HTERT RPE-1 (cell line): ENCODE results near the gene TULP1.

Experiments
- in situ Hi-C: fragments of 300-500 bp; cut with MboI; formaldehyde crosslinking; loops from 4 replicates; pipeline ENCODE4 v1.14.3; 2020; ENCODE audit warnings: low sequenced_read_pairs

The TULP1 gene

DNA sequence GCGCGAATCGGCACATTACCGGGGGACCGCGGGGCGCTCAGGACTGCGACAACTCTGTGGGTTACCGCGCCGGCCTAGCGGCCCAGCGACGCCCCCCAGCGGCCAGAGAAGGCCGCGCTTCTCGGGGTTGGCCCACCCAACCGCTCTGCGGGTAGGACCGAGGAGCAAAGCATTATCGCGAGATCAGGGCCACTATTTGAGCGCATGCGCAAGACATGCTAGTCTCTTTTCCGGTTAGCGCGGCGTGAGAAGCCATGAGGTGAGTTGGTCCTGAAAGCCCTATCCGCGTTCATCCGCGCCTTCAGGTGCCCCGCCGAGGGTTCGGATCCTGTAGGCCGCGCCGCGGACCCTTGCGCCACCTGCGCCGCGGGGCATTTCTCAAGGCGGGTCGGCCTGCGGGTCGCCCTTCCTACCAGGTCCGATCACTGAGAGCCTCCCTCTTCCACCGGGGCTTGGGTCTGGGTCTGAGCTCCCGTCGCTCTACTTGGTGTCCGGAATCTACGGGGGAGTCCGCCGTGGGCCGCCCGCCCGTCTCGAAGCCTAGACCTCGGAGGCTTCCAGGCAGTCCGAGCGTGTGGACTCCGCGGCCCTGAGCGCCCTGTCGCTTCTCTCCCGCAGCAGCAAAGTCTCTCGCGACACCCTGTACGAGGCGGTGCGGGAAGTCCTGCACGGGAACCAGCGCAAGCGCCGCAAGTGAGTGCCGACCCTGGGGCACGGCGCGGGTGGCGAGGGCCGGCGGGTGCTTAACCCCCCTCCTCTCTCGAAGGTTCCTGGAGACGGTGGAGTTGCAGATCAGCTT lies 44.3 kb downstream of the TULP1 start, which contains the start of gene RPL10A:
RPL10A (plus strand) TSS at position 221 of the 799 bp plus-strand sequence; CDS start at position 255, 34 bp downstream.
- in situ Hi-C loops = no loop called here

DNA sequence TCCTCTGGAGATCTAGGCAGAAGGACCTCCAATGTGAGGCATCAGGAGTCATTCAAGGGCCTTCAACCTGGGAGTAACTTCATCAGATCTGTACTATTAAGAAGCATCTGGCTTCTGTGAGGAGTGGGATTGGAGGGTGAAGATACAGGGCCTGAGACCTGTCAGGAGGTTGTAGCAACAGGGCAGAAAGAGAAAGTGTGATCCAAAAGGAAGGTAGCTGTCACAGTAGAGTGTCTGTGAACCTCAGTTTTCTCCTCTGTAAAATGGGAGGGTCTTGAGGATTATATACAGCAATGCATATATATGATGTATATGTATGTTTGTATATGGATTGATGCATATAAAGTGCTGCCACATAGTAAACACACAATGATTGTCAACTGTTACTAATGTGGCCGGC lies 47.0 kb downstream of the TULP1 start:
- in situ Hi-C loops = no loop called here

DNA sequence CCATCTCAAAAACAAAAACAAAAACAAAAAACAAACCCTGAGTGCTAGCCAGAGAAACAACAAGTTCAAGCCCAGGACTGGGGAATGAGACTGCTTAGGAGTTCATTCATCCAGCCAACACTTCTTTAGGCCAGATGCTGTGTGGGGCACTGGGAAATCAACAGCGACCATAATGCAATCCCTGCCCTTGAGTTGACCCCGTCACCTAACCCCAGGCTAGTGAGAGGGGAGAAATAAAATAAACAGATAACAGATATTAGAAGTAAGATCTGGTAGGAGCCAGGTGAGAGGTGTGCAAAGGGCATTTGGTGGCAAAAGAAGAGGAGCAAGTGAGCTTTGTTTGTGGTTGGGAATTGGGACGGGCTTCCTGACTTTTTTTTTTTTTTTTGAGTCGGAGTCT lies 49.4 kb downstream of the TULP1 start:
- in situ Hi-C loops = no loop called here

DNA sequence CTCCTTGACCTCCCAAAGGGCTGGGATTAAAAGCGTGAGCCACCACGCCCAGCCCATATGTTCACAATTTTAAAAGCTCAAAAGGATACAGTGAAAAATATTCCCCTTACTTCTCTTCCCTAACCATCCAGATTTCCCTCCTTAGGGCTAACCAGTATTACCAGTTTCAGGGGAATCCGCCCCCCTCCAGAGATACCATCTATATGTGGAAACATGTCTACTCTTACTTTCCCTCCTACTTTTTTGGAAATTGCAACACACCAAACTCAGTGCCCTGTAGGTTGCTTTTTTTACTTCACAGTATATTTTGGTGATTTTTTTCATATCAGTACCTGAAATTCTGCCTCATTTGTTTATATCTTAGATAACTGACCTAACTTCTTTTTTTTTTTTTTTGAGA lies 51.4 kb downstream of the TULP1 start:
- in situ Hi-C loops = no loop called here

GRCh38 chr6:35457907-35458306 lies 54.8 kb downstream of the TULP1 start:
- in situ Hi-C loops = no loop called here

- in situ Hi-C loops = no loop called here
These were observed 58.1 kb downstream of the TULP1 start for GRCh38 chr6:35454391-35455110.

GRCh38 chr6:35453236-35453635 lies 59.5 kb downstream of the TULP1 start:
- in situ Hi-C loops = no loop called here

DNA sequence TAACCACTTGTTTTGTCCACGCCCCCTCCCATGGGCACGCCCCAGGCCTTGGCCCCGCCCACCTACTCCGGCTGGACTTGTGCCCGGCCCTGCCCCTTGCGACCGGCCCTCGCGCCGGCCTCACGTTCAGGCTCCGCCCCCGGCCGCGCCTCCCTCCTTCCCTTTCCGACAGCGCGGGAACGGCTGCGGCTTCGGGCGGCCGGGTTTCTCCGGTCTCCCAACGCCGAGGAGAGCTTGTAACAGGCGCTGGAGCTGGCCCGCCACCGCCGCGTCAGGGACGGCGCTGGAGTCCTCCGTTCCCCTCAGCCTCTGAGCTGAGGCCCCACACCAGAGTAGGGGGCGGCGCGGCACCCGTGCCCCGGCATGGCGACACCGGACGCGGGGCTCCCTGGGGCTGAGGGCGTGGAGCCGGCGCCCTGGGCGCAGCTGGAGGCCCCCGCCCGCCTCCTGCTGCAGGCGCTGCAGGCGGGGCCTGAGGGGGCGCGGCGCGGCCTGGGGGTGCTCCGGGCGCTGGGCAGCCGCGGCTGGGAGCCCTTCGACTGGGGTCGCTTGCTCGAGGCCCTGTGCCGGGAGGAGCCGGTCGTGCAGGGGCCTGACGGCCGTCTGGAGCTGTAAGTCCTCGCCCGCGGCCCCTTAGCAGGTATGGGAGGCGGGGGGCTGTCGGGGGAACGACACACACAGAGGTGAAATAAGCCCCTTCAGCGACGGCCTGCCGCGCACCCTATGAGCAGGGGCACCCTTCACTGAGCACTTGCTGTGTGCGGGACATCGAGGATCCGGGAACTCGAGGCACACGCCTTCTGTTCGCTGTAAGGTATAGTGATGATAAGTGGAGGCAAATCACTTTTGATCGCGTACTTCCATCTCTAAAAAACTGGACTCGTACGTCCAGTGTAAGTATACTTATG lies 60.3 kb downstream of the TULP1 start, which contains the start of gene FANCE:
FANCE (plus strand) TSS at position 156 of the 908 bp plus-strand sequence; CDS start at position 364, 208 bp downstream.
- in situ Hi-C loops = no loop called here

GRCh38 chr6:35451354-35452182 lies 61.1 kb downstream of the TULP1 start:
- in situ Hi-C loops = no loop called here

DNA sequence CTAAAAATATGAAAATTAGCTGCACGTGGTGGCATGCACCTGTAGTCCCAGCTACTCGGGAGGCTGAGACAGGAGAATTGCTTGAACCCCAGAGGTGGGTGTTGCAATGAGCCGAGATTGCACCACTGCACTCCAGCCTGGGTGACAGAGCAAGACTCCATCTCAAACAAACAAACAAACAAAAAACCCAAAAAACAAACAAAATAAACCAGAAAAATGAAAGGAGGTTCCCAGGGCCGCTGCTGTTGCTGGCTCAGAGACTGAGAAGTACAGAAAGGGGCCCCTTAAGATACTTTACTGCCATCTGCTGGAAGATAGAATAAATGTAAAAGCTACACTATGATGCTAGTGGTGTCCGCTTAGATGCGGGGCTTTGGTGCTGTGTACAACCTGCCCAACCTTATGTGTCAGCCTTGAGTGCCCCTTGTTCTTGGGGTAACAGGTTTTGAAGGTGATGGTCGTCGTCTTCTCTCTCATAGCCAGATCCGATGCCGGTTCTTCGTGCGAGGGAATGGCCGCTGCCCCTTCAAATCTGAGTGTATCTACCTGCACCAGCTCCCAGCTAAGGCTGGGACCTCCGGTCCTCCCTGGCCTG lies 63.3 kb downstream of the TULP1 start:
- in situ Hi-C loops = no loop called here

GRCh38 chr6:35448191-35448590 lies 64.5 kb downstream of the TULP1 start:
- in situ Hi-C loops = no loop called here
